ENCODE results near the gene KLF16.

The KLF16 gene

DNA sequence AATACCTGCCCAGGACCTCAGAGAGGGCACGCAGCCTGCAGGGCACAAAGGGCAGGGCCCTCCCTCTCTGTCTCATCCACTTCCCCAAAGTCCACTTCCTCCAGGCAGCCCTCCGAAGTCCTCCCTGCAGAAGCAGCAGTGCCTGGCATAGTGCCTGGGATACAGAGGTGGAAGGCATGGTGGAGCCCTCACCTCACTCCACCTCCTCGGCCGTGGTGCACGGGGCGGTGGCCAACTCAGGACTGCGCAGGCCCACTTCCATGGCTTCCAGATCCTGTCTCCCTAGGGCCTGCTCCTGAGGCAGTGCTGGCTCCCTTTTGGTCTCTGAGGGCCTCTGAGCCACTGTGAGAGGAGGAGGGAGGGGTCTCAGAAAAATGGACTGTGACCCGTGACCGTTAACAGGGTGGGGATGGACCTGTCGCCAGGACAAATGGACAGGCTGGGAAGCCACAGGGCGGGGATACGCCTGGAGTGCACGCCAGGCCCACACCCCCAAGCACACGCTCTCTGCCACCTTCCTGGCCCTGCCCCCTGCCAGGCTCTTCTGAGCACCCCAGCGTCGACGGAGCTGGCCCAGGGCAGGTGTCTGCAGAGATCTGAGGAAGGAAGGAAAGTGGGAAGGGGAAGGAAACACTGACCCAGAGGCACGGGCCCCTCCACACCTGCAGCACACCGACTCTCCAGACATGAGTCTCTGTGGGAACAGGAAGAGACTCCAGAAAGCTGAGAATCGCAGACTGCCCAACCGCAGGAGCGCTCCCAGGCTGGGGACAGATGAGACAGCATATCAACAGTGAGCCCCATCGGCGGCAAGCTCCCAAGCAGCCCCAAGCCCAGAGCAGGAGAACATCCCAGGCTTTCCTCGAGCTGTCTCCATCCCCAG lies 23.5 kb downstream of the KLF16 start:
- DNase-seq: no peak

- DNase-seq: no peak
These were observed 25.7 kb downstream of the KLF16 start for GRCh38 chr19:1837625-1838105.

GRCh38 chr19:1837222-1837565 lies 26.2 kb downstream of the KLF16 start:
- DNase-seq: no peak

DNA sequence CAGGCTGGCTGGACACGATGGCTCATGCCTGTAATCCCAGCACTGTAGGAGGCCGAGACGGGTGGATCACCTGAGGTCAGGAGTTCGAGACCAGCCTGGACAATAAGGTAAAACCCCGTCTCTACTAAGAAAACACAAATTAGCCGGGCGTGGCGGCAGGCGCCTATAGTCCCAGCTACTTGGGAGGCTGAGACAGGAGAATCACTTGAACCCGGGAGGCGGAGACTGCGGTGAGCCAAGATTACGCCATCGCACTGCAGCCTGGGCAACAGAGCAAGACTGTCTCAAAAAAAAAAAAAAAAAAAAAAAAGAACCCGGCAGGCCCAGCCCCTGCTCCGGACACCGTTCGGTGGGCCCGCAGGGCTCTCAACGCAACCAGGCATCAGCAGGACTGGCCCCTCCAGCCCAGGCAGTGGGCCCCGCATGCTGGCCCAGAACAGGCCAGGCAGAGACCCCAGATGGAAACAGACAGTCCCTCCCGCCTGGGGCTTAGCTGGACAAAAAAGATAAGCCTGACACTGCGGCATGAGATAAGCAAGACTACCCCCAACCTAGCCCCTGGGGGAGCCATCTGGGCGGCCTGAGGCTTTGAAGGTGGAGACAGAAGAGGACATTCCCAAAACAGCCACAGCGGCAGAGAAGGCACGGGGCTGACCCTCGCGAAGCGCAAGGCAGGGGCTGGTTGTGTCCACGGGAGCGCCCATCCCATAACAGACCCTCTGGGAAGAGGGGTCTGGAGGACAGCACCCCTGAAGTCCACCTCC lies 26.7 kb downstream of the KLF16 start:
- DNase-seq: no peak

GRCh38 chr19:1833540-1833939 lies 29.8 kb downstream of the KLF16 start:
- no peak for DNase-seq

DNA sequence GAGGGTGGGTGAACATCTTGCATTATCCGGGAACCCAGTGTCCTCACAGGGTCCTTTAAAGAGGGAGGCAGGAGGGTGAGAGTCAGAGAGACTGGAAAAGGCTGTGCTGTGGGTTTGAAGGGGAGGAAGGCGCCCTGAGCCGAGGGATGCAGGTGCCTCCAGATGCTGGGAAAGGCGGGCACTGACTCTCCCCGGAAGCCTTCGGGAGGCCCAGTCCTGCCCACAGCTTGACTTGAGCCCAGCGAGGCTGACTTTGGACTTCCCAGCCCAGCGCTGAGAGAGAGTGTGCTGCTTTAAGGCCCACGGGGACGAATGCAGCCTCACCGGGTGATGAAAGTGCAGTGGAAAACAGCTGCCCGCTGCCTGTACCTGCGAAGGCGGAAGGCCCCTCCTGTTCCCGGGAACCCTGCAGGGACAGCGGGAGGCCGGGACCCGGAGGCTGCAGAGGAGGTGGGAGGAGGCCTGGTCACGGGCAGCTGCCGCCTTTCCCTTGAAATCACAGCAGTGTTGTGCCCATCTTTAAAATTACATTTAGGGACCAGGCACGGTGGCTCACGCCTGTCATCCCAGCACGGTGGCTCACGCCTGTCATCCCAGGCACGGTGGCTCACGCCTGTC lies 31.2 kb downstream of the KLF16 start:
- no peak for DNase-seq

DNA sequence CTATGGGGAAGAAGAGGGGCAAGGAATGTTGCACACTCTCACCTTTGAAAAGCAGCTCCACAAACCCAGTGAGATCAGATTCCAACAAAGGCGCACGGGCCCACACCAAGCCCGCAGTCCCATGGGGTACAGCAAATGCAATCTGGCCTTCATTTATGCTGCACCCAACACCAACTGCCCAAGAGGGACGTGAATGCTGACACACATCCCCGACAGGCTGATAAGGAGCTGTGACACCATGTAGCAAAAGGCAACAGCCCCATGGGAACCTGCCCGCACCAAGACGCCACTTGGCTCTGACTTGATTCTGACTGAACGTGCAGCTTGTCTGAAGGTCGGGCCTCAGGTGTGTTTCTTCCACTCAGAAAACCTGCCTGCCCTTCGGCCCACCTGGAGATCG lies 32.4 kb downstream of the KLF16 start:
- DNase-seq: no peak

DNA sequence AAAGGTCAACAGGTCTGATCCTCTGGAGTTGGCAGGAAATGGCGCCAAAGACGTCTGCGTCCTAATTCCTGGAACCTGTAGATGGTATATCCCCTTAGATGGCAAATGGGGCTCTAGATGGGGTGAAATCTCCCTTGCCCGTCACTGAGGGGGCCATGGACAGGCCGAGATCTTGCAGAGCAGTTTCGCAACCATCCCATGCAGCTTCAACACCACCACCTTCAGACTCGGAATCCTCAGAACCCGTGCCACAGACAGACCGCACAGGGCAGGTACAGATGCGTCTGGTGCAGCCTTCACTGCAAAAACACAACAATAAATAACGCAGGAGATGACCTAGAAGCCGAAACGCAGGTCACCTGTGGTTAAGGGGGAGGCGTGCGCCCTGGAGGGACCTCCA lies 32.8 kb downstream of the KLF16 start:
- no peak for DNase-seq

DNA sequence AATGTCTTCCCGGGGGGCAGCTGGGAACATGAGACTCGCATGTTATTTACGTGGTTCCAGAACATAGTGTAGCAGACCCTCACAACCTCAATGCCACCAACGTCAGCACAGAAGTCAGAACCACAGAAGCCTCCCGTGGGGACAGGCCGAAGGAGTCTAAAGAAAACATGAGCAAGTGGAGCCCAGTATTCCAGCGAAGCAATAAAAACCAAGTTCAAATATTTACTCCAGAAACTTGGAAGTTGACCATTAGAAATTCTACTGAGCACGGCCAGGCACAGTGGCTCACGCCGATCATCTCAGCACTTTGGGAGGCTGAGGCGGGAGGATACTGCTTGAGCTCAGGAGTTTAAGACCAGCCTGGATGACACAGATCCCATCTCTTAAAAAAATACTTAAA lies 33.4 kb downstream of the KLF16 start:
- DNase-seq: no peak

GRCh38 chr19:1828279-1829238 lies 34.8 kb downstream of the KLF16 start:
- no peak for DNase-seq

- no peak for DNase-seq
These were observed 35.7 kb downstream of the KLF16 start for GRCh38 chr19:1827566-1828278.

- no peak for DNase-seq
These were observed 36.5 kb downstream of the KLF16 start for GRCh38 chr19:1826557-1827521.

GRCh38 chr19:1825909-1826556 lies 37.3 kb downstream of the KLF16 start:
- peak; percentile 25 for DNase-seq

DNA sequence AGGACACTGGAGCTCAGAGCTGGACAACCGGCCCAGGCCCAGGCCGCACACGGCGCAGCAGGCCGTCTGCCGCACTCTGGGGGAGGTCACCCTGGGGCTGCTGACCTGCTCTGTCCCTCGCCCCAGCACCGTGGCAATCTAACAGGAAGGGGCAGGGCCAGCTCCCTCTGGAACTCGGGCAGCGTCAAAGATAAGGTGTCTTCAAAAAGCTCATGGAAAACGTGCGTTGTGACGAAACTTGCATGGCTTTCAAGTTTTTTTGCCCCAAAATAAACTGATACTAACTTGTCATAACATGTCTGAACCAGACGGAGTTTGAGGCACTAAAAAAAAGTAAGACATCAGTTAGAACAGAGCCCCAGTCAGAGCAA lies 39.1 kb downstream of the KLF16 start:
- DNase-seq: no peak

GRCh38 chr19:1823539-1824251 lies 39.7 kb downstream of the KLF16 start:
- DNase-seq: no peak

DNA sequence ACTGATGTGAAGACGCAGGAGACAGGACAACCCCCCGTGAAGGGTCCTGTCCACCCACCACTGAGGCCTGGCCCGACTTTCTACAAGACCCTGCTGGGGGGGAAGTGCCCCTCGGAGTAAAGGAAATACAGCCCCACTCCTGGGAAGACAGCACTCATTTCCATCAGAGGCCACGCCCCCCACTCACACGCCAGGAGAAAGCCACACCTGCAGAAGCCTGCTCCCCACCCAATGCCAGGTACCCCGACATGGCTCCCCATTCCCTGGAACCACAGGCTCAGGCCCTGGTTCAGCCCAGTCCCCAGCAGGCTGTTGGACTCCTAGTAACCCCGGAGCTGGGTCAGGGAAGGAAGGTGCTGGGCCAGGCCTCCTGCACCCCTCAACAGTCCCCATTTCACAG lies 40.4 kb downstream of the KLF16 start:
- no peak for DNase-seq

GRCh38 chr19:1822210-1822609 lies 41.2 kb downstream of the KLF16 start:
- DNase-seq: no peak

- DNase-seq: no peak
These were observed 43.8 kb downstream of the KLF16 start for GRCh38 chr19:1819341-1820255.

Measured in amniotic stem cell (primary cell).